ENCODE measurements around the gene TRIM27. TPM values are rescaled to one million over a fixed set of nuclear protein-coding genes. Genes with fewer than 3 reads are reported as not detected.

The TRIM27 gene
- total RNA-seq, 1 donor from 2014 or later: 80.5 TPM

DNA sequence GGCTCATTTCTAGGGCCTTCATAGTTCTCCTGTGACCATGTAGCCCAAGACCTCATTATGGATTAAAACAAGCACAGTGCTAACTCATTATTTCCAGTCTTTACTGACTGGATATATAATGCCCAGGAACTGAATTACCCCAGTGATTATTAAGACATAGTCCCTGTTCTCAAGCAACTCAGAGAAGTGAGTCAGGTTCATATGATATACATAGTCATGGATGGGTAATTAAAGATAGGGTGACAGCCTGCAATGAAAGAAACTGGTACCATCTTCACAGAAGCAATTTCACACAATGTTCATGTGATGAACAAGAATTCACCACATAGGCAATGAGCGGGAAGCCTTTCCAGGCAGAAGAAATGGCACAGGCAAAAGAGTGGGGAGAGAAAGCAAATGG lies 3.5 kb downstream of the TRIM27 start:
- no peak for DNase-seq (ENCODE audit: low read depth)
- H3K4me3 ChIP-seq (ENCODE audit: low read depth, low read length): no peak overlapping the region
- TF ChIP-seq, protein P1, sequence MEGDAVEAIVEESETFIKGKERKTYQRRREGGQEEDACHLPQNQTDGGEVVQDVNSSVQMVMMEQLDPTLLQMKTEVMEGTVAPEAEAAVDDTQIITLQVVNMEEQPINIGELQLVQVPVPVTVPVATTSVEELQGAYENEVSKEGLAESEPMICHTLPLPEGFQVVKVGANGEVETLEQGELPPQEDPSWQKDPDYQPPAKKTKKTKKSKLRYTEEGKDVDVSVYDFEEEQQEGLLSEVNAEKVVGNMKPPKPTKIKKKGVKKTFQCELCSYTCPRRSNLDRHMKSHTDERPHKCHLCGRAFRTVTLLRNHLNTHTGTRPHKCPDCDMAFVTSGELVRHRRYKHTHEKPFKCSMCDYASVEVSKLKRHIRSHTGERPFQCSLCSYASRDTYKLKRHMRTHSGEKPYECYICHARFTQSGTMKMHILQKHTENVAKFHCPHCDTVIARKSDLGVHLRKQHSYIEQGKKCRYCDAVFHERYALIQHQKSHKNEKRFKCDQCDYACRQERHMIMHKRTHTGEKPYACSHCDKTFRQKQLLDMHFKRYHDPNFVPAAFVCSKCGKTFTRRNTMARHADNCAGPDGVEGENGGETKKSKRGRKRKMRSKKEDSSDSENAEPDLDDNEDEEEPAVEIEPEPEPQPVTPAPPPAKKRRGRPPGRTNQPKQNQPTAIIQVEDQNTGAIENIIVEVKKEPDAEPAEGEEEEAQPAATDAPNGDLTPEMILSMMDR (conservative IDR thresholded peaks at IDR 0.05; ENCODE audit: low read depth, low read length): no peak

DNA sequence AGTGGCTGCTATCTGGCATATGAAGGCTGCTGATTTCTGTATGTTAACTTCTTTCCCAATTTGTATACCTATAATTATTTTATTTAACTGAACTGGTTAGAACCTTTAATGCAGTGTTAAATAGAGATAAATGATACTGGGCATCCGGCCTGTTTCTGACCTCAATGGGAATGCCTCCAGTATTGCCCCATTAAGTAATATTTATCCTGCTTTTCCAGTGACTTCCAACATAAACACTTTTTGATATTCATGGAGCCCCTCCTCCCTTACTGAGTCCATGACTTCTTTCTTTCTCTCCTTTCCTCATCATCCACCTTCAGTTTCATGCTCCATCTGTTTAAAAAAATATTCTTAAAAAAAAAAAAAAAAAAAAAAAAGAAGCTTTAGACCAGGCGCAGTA lies 8.8 kb downstream of the TRIM27 start:
- DNase-seq (ENCODE audit: low read depth): no peak
- TF ChIP-seq, protein P1 (conservative IDR thresholded peaks at IDR 0.05; ENCODE audit: low read depth, low read length): no peak
- no peak overlapping the region for H3K4me3 ChIP-seq (ENCODE audit: low read depth, low read length)

- DNase-seq (ENCODE audit: low read depth): no peak
- TF ChIP-seq, protein P1 (conservative IDR thresholded peaks at IDR 0.05; ENCODE audit: low read depth, low read length): no peak
- no peak overlapping the region for H3K4me3 ChIP-seq (ENCODE audit: low read depth, low read length)
Observed at GRCh38 chr6:28910901-28911690, 12.7 kb downstream of the TRIM27 start.

DNA sequence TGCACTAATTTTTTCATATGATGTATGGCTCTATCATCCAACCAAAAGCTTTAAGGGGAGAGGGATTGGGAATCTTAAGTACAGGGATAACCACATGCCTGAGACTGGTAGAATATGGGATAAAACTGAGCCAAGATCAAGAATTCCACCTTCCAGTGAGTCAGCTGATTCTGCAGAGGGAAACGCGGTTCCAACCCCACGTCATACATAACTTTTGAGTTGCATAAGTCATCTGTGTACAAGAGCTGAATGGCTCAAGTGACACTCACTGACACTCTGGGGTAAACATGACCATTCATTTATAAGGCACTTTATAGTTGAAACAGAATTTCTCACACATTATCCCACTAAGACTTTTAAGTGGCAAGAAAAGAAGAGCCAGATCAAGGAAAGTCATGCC lies 16.4 kb downstream of the TRIM27 start:
- TF ChIP-seq, protein P1 (conservative IDR thresholded peaks at IDR 0.05; ENCODE audit: low read depth, low read length): no peak
- H3K4me3 ChIP-seq (ENCODE audit: low read depth, low read length): no peak overlapping the region
- no peak for DNase-seq (ENCODE audit: low read depth)

GRCh38 chr6:28906669-28907068 lies 17.1 kb downstream of the TRIM27 start:
- no peak overlapping the region for H3K4me3 ChIP-seq (ENCODE audit: low read depth, low read length)
- TF ChIP-seq, protein P1 (conservative IDR thresholded peaks at IDR 0.05; ENCODE audit: low read depth, low read length): no peak
- DNase-seq (ENCODE audit: low read depth): no peak

DNA sequence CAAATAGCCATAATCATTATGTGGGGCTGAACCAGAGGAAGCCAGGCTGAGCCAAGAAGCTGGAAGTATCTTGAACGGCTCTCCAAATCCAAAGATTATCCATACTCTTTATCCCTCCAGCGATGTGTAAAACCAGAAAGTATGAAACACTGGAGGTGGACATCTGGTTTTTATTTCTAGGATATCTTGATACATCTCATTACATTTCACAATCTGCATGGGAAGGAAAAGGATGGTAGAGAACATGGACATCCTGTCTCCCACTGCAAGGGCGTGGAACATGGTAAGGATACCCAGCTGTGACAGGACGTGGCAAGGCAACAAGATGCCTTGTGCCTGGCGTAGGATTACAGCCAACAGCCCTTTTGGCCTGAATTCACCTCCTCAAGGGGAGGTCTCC lies 20.1 kb downstream of the TRIM27 start:
- no peak for DNase-seq (ENCODE audit: low read depth)
- TF ChIP-seq, protein P1 (conservative IDR thresholded peaks at IDR 0.05; ENCODE audit: low read depth, low read length): no peak
- H3K4me3 ChIP-seq (ENCODE audit: low read depth, low read length): no peak overlapping the region

DNA sequence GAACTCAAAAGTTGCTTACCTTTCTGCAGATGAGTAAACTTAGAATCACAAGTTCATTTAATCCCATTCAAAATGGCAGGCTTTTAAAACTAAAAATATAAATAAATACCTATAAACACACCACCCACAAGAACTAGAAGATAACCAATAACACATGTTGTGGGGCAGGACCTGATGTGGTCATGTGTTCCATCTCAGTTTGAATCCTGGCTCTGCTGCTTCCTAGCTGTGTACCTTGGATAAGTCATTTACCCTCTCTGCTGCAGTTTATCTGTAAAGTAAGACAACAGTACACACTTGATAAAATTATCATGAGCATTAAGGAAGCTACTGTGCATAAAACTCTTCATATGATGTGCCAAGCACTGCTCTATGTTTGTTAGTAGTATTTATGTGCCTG lies 22.0 kb downstream of the TRIM27 start:
- no peak overlapping the region for H3K4me3 ChIP-seq (ENCODE audit: low read depth, low read length)
- no peak for DNase-seq (ENCODE audit: low read depth)
- TF ChIP-seq, protein P1 (conservative IDR thresholded peaks at IDR 0.05; ENCODE audit: low read depth, low read length): no peak

Measured in epithelial cell of proximal tubule (primary cell).